SK-N-SH (cell line): ENCODE measurements around the gene ZFP62. TPM values are rescaled to one million over a fixed set of nuclear protein-coding genes. Genes with fewer than 3 reads are reported as not detected.

ENCODE experiments used
- CTCF ChIA-PET: fragments of 300-600, 350-600 bp; formaldehyde crosslinking; extraction: SDS; loops from one replicate; lab custom pipeline; 2021; lab: Yijun Ruan, JAX
- POLR2A ChIA-PET: fragments of 350-600 bp; sonication (Branson Sonifier 250); formaldehyde crosslinking; extraction: SDS; loops from one replicate; lab custom pipeline; 2020; ENCODE audit warnings: antibody characterized with exemption, inconsistent platforms; lab: Yijun Ruan, JAX
- DNase-seq: peaks from one replicate; pipeline ENCODE4 v3.0.0; 2012
- H2AFZ ChIP-seq: fragments of 200-600 bp; sonication (generic); 2 replicates; pipeline ENCODE4 v1.8.1; 2016; ENCODE audit warnings: antibody characterized with exemption, mild to moderate bottlenecking, low read depth
- H3F3A ChIP-seq: fragments of 200-600 bp; sonication (generic); replicated peaks from 2 replicates; pipeline ENCODE3; 2016; ENCODE audit warnings: antibody characterized with exemption, mild to moderate bottlenecking; ENCODE audit not compliant: insufficient read depth
- H3K27ac ChIP-seq, 2 experiments: fragments of 200-500 bp in 1 of 2; fragments of 200-600 bp in 1 of 2; sonication (Bioruptor generic) in 1 of 2; sonication (generic), shearing (Covaris generic) in 1 of 2; 2 replicates each; pipeline versions ENCODE4 v1.5.1 to v1.6.1; 2014 to 2016; ENCODE audit warnings: low read depth in 2 of 2, inconsistent platforms in 1 of 2, low read length in 1 of 2, mild to moderate bottlenecking in 1 of 2, mixed read lengths in 1 of 2
- H3K27me3 ChIP-seq: fragments of 200-600 bp; sonication (generic), shearing (Covaris generic); 2 replicates; pipeline ENCODE4 v1.6.1; 2016; ENCODE audit warnings: mixed run types; ENCODE audit not compliant: insufficient read depth
- H3K36me3 ChIP-seq, 2 experiments: fragments of 200-500 bp in 1 of 2; fragments of 200-600 bp in 1 of 2; sonication (Bioruptor generic) in 1 of 2; sonication (generic) in 1 of 2; replicated peaks in 1 of 2; 2 replicates each; pipeline versions ENCODE3 to v1.5.1; 2014 to 2016; ENCODE audit warnings: low read length in 1 of 2, mild to moderate bottlenecking in 1 of 2; ENCODE audit not compliant: insufficient read depth in 2 of 2, control insufficient read depth in 1 of 2
- H3K4me1 ChIP-seq, 2 experiments: fragments of 200-500 bp in 1 of 2; fragments of 200-600 bp in 1 of 2; sonication (Bioruptor generic) in 1 of 2; sonication (generic), shearing (Covaris generic) in 1 of 2; 2 replicates each; pipeline versions ENCODE4 v1.5.1 to v1.6.1; 2014 to 2016; ENCODE audit warnings: low read depth in 1 of 2, low read length in 1 of 2, mixed run types in 1 of 2; ENCODE audit not compliant: insufficient read depth in 2 of 2, control insufficient read depth in 1 of 2
- H3K4me2 ChIP-seq: fragments of 200-600 bp; sonication (generic), shearing (Covaris generic); 2 replicates; pipeline ENCODE4 v1.6.1; 2017; ENCODE audit warnings: mixed run types
- H3K4me3 ChIP-seq, 2 experiments: fragments of 200-500 bp in 1 of 2; fragments of 200-600 bp in 1 of 2; sonication (Bioruptor generic) in 1 of 2; sonication (generic), shearing (Covaris generic) in 1 of 2; 2 replicates each; pipeline versions ENCODE4 v1.5.1 to v1.8.1; 2014 to 2016; ENCODE audit warnings: low read depth in 2 of 2, inconsistent platforms in 1 of 2, low read length in 1 of 2, mild to moderate bottlenecking in 1 of 2, mixed read lengths in 1 of 2, moderate library complexity in 1 of 2
- H3K79me2 ChIP-seq: fragments of 200-600 bp; sonication (generic); 2 replicates; pipeline ENCODE4 v1.8.1; 2017; ENCODE audit warnings: mild to moderate bottlenecking; ENCODE audit not compliant: insufficient read depth
- H3K9ac ChIP-seq: fragments of 200-600 bp; sonication (generic); 2 replicates; pipeline ENCODE4 v1.6.1; 2017; ENCODE audit warnings: mixed run types
- H3K9me2 ChIP-seq: fragments of 200-600 bp; sonication (generic); 2 replicates; pipeline ENCODE4 v1.6.1; 2017; ENCODE audit warnings: mixed run types
- H3K9me3 ChIP-seq: fragments of 200-600 bp; sonication (generic); 2 replicates; pipeline ENCODE4 v1.6.1; 2017; ENCODE audit warnings: mixed run types, mild to moderate bottlenecking, moderate library complexity
- H4K20me1 ChIP-seq: fragments of 200-600 bp; sonication (generic); 2 replicates; pipeline ENCODE4 v1.6.1; 2017; ENCODE audit warnings: mild to moderate bottlenecking, mixed run types; ENCODE audit not compliant: insufficient read depth
- CHD2 ChIP-seq: fragments of 150-350 bp; IDR thresholded peaks from 2 replicates; pipeline ENCODE4 v1.6.1; 2018; ENCODE audit warnings: low read length; ENCODE audit not compliant: partially characterized antibody
- ELF1 ChIP-seq: IDR thresholded peaks from 2 replicates; pipeline ENCODE4 v1.4.0; 2012
- EZH2phosphoT487 ChIP-seq: fragments of 200-600 bp; sonication (generic); IDR thresholded peaks from 2 replicates; pipeline ENCODE4 v1.6.1; 2017; ENCODE audit warnings: low read depth, mixed run types, mild to moderate bottlenecking, antibody characterized with exemption, moderate library complexity, borderline replicate concordance
- FOXJ3 ChIP-seq: sonication (generic); formaldehyde crosslinking; IDR thresholded peaks from 2 replicates; pipeline ENCODE4 v1.5.1; 2020; ENCODE audit warnings: mild to moderate bottlenecking, missing genetic modification reagents
- MEF2A ChIP-seq: IDR thresholded peaks from 2 replicates; pipeline ENCODE4 v1.4.0; 2012; ENCODE audit warnings: low read depth, borderline replicate concordance
- RXRA ChIP-seq: IDR thresholded peaks from 2 replicates; pipeline ENCODE4 v1.4.0; 2012; ENCODE audit warnings: low read depth, mild to moderate bottlenecking, borderline replicate concordance
- SIN3A ChIP-seq: IDR thresholded peaks from 2 replicates; pipeline ENCODE4 v1.6.1; 2012; ENCODE audit warnings: low read depth, mild to moderate bottlenecking, low read length, moderate library complexity, borderline replicate concordance
- YY1 ChIP-seq: IDR thresholded peaks from 2 replicates; pipeline ENCODE4 v1.4.0; 2012; ENCODE audit warnings: low read depth, mild to moderate bottlenecking
- WGBS: methylation state at CpG from one replicate; pipeline ENCODE4 v1.1.6; 2017; ENCODE audit warnings: low lambda C conversion rate; 5-methylcytosine and 5-hydroxymethylcytosine counted together
- polyA plus RNA-seq, 3 experiments: library from polyadenylated mRNA; depleted of rRNA; stranded (reverse); fragments of >200 nt; gene quantifications; 2 replicates each; pipeline ENCODE4 v1.2.3, GENCODE V29; 2012
- TF ChIP-seq, protein P1 (sequence below): fragments of 200-600 bp; sonication (generic); IDR thresholded peaks from 2 replicates; pipeline ENCODE4 v1.6.1; 2017; ENCODE audit warnings: antibody characterized with exemption, mild to moderate bottlenecking, moderate library complexity

The ZFP62 gene
- polyA plus RNA-seq, 1 of the 3 experiments (the other 2 are of a cell fraction), result 6.0 TPM

DNA sequence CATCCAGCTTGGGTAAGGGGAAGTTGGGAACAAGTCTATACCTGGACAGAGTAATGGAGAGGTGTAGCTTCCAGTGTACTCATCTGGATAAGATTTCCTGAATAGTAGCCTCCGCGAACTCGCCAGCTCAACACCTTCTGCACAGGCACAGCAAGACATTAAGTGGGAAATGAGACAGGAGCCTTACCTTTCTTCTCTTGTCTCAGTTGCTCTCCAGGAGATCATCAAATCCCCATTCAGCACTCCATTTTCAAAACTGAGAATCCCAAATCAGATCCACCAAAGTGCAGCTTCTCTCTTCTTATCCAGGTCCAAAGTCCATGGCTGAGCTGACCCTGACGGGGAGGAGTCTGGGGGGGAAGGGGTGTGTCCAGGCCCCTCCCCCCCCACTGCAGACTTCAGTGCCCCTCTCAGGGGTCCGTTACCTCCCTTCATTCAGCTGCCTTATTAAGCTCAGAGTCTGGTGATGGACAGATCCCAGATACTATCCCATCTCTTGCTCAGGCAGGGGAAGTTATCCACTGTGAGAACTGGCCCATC, 52.5 kb downstream of the ZFP62 start (continued):
- TF ChIP-seq, protein P1, sequence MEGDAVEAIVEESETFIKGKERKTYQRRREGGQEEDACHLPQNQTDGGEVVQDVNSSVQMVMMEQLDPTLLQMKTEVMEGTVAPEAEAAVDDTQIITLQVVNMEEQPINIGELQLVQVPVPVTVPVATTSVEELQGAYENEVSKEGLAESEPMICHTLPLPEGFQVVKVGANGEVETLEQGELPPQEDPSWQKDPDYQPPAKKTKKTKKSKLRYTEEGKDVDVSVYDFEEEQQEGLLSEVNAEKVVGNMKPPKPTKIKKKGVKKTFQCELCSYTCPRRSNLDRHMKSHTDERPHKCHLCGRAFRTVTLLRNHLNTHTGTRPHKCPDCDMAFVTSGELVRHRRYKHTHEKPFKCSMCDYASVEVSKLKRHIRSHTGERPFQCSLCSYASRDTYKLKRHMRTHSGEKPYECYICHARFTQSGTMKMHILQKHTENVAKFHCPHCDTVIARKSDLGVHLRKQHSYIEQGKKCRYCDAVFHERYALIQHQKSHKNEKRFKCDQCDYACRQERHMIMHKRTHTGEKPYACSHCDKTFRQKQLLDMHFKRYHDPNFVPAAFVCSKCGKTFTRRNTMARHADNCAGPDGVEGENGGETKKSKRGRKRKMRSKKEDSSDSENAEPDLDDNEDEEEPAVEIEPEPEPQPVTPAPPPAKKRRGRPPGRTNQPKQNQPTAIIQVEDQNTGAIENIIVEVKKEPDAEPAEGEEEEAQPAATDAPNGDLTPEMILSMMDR, result no peak
- TF ChIP-seq, all 33 proteins: peak for 0

DNA sequence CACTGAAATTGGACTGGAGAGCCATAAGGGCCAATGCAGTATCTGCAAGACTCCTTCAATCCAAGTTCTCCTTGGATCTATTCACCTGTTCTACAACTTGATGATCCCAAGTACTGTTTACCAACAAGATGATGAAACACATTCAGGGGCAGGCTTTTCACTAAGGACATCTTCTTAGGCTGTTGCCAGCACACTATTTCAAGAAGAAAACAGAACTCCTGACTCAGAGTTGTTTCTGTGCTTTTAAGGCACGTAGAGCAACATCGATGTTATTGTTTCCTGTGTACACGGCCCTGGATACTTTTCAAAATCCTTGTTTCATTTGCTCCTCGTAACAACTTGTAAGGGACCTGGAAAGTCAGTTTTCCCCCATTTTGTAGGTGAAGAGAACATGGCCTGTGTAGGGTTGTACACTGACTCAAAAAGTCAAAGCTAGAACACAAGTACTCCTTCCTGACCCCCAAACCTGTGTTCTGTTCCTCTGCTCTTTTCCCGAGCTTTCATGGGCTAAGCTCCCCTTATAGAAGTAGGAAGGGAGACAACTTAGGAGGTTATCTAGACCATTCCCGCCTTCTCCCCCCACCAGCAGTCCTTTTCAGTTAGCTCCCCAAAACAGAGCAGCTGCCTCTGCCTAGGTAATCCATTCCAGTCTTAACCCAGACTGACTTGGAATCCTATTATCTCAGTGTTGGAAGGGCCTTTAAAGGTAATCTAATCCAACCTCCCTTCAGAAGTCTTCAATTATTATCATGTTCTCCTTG, 53.2 kb downstream of the ZFP62 start:
- H3K9me2 ChIP-seq, result no peaks in the 10 kb centered on the region
- 76% methylated on average over 6 of the region's 6 CpGs for WGBS
- H2AFZ ChIP-seq, result no peak overlapping the region
- DNase-seq, result no peak
- no peaks in the 10 kb centered on the region for H3F3A ChIP-seq
- H3K9me3 ChIP-seq, result no peaks in the 10 kb centered on the region
- H3K27ac ChIP-seq, result peak overlapping the region in 1 of 2 experiments; percentile 22; a peak in 1 of 4 replicates
- H3K27me3 ChIP-seq, result no peaks in the 10 kb centered on the region
- peak overlapping the region; percentile 79 to 81 for H3K4me3 ChIP-seq
- H3K36me3 ChIP-seq, result peaks cover 0 to 10% of the 10 kb centered on the region in 2 experiments
- TF ChIP-seq YY1 (no peak), CHD2 (no peak), FOXJ3 (no peak), RXRA (no peak), EZH2phosphoT487 (no peak), ELF1 (no peak), MEF2A (no peak), SIN3A (no peak)
- TF ChIP-seq, protein P1, result no peak
- TF ChIP-seq, all 33 proteins: peak for 0
- Histone ChIP-seq H3K4me2 (peak overlapping the region; percentile 87), H3K4me1 (peaks cover 4 to 48% of the 10 kb centered on the region in 2 experiments; a peak in 3 of 4 replicates), H3K79me2 (peaks cover 46% of the 10 kb centered on the region), H4K20me1 (no peaks in the 10 kb centered on the region), H3K9ac (no peak overlapping the region)
- CTCF ChIA-PET, result interaction anchor here (0.6 to 1.6 kb wide), 3 partner anchors 16 to 56 kb away, joined by 3 to 4 read pairs (median 4); no protein-coding TSS in a partner anchor
- POLR2A ChIA-PET, result no interaction called here
